ENCODE measurements around the gene AKAP3.

The AKAP3 gene

DNA sequence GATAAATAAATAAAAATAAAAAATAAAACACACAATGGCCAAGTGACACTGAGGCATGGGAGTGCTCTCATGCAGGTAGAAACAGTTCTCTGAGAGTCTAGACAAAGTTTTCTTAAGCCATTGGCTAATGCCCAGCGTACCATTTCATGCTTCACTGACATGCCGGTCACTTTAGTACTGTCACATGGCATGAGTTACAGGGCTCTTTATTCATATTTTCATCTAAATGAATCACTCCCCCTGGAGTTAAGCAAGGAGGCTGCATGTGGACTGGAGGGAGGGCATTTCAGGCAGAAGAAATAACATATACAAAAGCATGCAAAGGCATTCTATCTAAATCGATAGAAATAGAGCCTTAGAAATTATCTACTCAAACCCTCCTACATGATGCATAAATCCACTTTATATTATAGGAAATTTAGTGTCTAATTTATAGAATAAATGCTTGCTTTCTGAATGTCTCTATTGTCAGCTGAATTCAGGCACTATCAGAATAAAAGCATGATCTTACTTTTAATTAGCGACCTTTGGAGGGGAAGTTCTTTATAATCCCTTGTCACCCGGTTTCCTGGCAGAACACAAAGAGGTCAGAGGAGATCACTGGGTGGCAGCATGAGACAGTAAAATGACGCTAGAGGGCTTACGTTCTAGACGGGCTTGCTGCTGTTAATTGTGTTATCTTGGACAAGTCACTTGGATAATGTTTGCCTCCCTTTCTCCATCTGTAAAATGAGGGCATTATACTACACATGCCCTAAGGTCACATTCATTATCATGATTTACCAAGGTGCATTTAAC, 69.3 kb downstream of the AKAP3 start:
- ATAC-seq: peak; percentile 77
- no peak for TF ChIP-seq ZNF565 (CRISPR knock-in tag; conservative IDR thresholded peaks at IDR 0.05; ENCODE audit: low read depth)
- TF ChIP-seq TCF4 (CRISPR knock-in tag; IDR thresholded peaks at IDR 0.05; ENCODE audit: borderline replicate concordance): no peak
- TF ChIP-seq, protein P1, sequence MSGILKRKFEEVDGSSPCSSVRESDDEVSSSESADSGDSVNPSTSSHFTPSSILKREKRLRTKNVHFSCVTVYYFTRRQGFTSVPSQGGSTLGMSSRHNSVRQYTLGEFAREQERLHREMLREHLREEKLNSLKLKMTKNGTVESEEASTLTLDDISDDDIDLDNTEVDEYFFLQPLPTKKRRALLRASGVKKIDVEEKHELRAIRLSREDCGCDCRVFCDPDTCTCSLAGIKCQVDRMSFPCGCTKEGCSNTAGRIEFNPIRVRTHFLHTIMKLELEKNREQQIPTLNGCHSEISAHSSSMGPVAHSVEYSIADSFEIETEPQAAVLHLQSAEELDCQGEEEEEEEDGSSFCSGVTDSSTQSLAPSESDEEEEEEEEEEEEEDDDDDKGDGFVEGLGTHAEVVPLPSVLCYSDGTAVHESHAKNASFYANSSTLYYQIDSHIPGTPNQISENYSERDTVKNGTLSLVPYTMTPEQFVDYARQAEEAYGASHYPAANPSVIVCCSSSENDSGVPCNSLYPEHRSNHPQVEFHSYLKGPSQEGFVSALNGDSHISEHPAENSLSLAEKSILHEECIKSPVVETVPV (CRISPR knock-in tag; IDR thresholded peaks at IDR 0.05): no peak
- no peak for TF ChIP-seq ZNF8 (CRISPR knock-in tag; IDR thresholded peaks at IDR 0.05)
- TF ChIP-seq SNAI2 (CRISPR knock-in tag; IDR thresholded peaks at IDR 0.05): no peak
- TF ChIP-seq ZC3H10 (CRISPR knock-in tag; IDR thresholded peaks at IDR 0.05): no peak
- TF ChIP-seq CSDC2 (CRISPR knock-in tag; IDR thresholded peaks at IDR 0.05): no peak
- no peak for TF ChIP-seq GLIS3 (CRISPR knock-in tag; IDR thresholded peaks at IDR 0.05)
- TF ChIP-seq ESRRG (CRISPR knock-in tag; IDR thresholded peaks at IDR 0.05): no peak

DNA sequence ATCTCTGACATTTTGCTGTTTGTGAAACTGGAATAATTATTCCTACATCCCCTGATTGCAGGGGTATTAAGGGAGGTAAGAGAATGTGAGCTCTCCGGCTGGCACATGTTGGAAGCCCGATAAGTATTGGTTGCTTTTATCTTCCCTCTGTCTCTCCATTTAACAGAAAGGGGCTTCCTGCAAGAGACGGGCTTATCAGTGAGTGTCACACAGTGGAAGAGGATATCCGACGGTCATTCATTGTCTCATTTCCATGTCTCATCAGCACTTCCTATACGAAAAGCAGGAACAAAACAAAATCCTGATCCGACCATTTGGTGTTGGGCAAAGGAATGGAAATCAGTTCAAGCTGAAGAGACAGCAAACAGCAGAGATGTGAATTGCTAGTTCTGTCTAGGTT, 76.2 kb downstream of the AKAP3 start:
- no peak for ATAC-seq
- no peak for TF ChIP-seq PPARA (CRISPR knock-in tag; IDR thresholded peaks at IDR 0.05; ENCODE audit: borderline replicate concordance)

DNA sequence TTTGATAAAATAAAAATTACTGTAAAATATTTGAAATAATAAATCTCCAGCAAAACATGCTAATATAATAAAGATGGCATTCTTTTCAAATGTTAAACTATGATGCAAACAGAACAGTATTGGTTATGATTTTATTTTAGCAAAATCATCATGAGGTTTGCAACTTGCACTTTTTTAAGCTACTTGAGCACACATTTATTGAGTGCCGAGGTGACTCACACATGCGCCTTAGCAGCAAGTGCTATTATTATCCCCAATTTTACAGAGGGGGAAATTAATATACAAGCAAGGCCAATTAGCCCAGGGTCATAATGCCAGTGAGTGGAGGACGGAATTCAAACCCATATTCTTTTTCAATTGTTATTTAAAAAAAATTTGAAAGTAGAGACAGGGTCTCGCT, 79.6 kb downstream of the AKAP3 start:
- ATAC-seq: no peak
- TF ChIP-seq ISL1 (CRISPR knock-in tag; IDR thresholded peaks at IDR 0.05): no peak
- TF ChIP-seq ZC3H10 (CRISPR knock-in tag; IDR thresholded peaks at IDR 0.05): no peak

DNA sequence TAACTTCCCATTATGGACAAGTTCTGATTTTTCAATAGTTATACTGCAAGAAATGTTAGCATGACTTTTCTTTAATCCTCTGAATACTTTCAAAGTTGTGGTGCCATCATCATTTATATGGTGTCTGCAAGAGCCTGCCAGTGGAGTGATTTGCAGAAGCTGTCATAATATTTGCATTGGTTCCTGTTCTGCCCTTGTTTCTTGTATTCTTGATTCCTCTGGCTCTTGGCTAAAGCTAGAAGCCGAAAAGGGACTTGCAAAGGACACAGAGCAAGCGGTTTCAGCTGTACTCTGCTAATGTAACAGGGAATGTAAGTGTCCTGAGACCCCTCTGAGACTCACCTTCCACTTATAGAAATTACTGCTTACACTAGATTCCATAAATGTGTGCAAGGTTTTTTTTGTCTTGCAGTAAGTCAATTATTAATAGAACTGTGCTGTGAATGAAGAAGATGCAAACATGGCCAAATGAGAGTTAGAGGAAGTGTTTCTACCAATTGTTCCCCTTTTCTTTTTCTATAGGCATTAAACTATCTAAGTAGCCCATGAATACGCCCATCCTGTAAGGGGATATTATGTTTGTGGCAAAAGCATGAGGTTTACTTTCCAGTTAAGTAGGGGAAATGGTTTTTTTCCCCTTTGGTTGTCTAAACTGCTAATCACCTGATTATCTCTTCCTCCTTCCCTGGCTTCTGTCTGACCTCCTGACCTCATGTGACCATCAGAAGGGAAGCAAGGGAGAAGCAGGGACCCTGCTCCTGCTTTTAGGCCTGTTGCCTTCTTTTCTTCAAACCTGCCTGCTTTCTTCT, 81.6 kb downstream of the AKAP3 start:
- no peak for ATAC-seq
- TF ChIP-seq, protein P2, sequence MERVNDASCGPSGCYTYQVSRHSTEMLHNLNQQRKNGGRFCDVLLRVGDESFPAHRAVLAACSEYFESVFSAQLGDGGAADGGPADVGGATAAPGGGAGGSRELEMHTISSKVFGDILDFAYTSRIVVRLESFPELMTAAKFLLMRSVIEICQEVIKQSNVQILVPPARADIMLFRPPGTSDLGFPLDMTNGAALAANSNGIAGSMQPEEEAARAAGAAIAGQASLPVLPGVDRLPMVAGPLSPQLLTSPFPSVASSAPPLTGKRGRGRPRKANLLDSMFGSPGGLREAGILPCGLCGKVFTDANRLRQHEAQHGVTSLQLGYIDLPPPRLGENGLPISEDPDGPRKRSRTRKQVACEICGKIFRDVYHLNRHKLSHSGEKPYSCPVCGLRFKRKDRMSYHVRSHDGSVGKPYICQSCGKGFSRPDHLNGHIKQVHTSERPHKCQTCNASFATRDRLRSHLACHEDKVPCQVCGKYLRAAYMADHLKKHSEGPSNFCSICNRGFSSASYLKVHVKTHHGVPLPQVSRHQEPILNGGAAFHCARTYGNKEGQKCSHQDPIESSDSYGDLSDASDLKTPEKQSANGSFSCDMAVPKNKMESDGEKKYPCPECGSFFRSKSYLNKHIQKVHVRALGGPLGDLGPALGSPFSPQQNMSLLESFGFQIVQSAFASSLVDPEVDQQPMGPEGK (CRISPR knock-in tag; IDR thresholded peaks at IDR 0.05; ENCODE audit: borderline replicate concordance): no peak
- TF ChIP-seq PPARA (CRISPR knock-in tag; IDR thresholded peaks at IDR 0.05; ENCODE audit: borderline replicate concordance) (no peak), GLIS3 (CRISPR knock-in tag; IDR thresholded peaks at IDR 0.05) (no peak), ZFP3 (CRISPR knock-in tag; IDR thresholded peaks at IDR 0.05) (no peak), ZNF8 (CRISPR knock-in tag; IDR thresholded peaks at IDR 0.05) (no peak), ISL1 (CRISPR knock-in tag; IDR thresholded peaks at IDR 0.05) (no peak), ZNF565 (CRISPR knock-in tag; conservative IDR thresholded peaks at IDR 0.05; ENCODE audit: low read depth) (no peak), BACH2 (CRISPR knock-in tag; IDR thresholded peaks at IDR 0.05; ENCODE audit: borderline replicate concordance) (no peak), TOX (CRISPR knock-in tag; IDR thresholded peaks at IDR 0.05; ENCODE audit: borderline replicate concordance) (no peak), CSDC2 (CRISPR knock-in tag; IDR thresholded peaks at IDR 0.05) (no peak), RARB (CRISPR knock-in tag; IDR thresholded peaks at IDR 0.05) (no peak)
- TF ChIP-seq, protein P3, sequence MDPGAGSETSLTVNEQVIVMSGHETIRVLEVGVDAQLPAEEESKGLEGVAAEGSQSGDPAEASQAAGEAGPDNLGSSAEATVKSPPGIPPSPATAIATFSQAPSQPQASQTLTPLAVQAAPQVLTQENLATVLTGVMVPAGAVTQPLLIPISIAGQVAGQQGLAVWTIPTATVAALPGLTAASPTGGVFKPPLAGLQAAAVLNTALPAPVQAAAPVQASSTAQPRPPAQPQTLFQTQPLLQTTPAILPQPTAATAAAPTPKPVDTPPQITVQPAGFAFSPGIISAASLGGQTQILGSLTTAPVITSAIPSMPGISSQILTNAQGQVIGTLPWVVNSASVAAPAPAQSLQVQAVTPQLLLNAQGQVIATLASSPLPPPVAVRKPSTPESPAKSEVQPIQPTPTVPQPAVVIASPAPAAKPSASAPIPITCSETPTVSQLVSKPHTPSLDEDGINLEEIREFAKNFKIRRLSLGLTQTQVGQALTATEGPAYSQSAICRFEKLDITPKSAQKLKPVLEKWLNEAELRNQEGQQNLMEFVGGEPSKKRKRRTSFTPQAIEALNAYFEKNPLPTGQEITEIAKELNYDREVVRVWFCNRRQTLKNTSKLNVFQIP (CRISPR knock-in tag; IDR thresholded peaks at IDR 0.05; ENCODE audit: borderline replicate concordance, low read depth): no peak

DNA sequence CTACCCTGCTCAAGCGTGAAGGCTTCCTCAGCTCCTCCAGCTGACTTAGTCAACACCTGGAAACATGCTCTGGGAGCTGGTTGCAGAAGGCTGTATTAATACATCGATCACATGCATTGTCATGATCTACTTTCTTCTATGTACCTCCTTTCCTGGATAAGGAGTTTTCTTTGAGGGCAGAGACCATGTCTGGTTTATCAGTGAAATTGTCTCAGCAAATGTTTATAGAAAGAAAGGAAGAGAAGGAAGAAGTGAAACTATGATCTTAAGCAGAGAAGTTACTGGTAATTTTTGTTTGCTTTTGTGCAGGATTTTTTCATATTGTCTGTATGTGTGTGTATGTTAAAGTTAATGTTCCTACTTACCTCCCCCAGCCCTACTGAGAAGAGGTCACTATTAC, 82.4 kb downstream of the AKAP3 start:
- no peak for ATAC-seq
- TF ChIP-seq ZC3H10 (CRISPR knock-in tag; IDR thresholded peaks at IDR 0.05) (no peak), OSR1 (CRISPR knock-in tag; IDR thresholded peaks at IDR 0.05) (no peak), ZNF70 (CRISPR knock-in tag; IDR thresholded peaks at IDR 0.05) (no peak)
